Measurements from ENCODE around the gene CCDC3. TPM values are rescaled to one million over a fixed set of nuclear protein-coding genes. Genes with fewer than 3 reads are reported as not detected.

The CCDC3 gene
- total RNA-seq, 4 donors from 2014 or later: 27.8 to 108 (median 74.6) TPM

- no peak for TF ChIP-seq CTCF (IDR thresholded peaks at IDR 0.05)
- no peak for TF ChIP-seq POLR2A (IDR thresholded peaks at IDR 0.05)
- DNase-seq (ENCODE audit: low spot score in 2 of 2): no peak
- intact Hi-C loops (cut with DNase I; ENCODE audit: low total_unique reads): no loop called here
- 68 to 73% methylated on average over 5 of the region's 5 CpGs for WGBS, 2 donors
- H3K4me3 ChIP-seq (ENCODE audit: low read depth, poor library complexity, severe bottlenecking): no peak overlapping the region
These were observed 14.9 kb upstream of the CCDC3 start for GRCh38 chr10:13016426-13016825.

- TF ChIP-seq POLR2A (IDR thresholded peaks at IDR 0.05) (no peak), CTCF (IDR thresholded peaks at IDR 0.05) (no peak)
- H3K4me3 ChIP-seq (ENCODE audit: low read depth, poor library complexity, severe bottlenecking): no peak overlapping the region
- intact Hi-C loops (cut with DNase I; ENCODE audit: low total_unique reads): no loop called here
- 65 to 86% methylated on average over 3 of the region's 3 CpGs for WGBS, 2 donors
- DNase-seq (ENCODE audit: low spot score in 2 of 2): no peak
These were observed 4.5 kb upstream of the CCDC3 start for GRCh38 chr10:13006037-13006436.

- TF ChIP-seq CTCF (IDR thresholded peaks at IDR 0.05) (no peak), POLR2A (IDR thresholded peaks at IDR 0.05) (no peak)
- WGBS, 2 donors: 53 to 73% methylated on average over 3 of the region's 3 CpGs
- no peak for DNase-seq (ENCODE audit: low spot score in 2 of 2)
- intact Hi-C loops (cut with DNase I; ENCODE audit: low total_unique reads): no loop called here
- H3K4me3 ChIP-seq (ENCODE audit: low read depth, poor library complexity, severe bottlenecking): no peak overlapping the region
These were observed 2.2 kb upstream of the CCDC3 start for GRCh38 chr10:13003759-13004158.

GRCh38 chr10:13003004-13003403 is 1.5 kb upstream of the CCDC3 start:
- no peak overlapping the region for H3K4me3 ChIP-seq (ENCODE audit: low read depth, poor library complexity, severe bottlenecking)
- intact Hi-C loops (cut with DNase I; ENCODE audit: low total_unique reads): no loop called here

GRCh38 chr10:13001887-13002212 is 337 bp upstream of the CCDC3 start:
- intact Hi-C loops (cut with DNase I; ENCODE audit: low total_unique reads): no loop called here
- TF ChIP-seq CTCF (IDR thresholded peaks at IDR 0.05): no peak
- TF ChIP-seq POLR2A (IDR thresholded peaks at IDR 0.05): no peak
- no peak overlapping the region for H3K4me3 ChIP-seq (ENCODE audit: low read depth, poor library complexity, severe bottlenecking)
- WGBS, 2 donors: 3% methylated on average over 8 to 9 of the region's 9 CpGs
- no peak for DNase-seq (ENCODE audit: low spot score in 2 of 2)

More at GRCh38 chr10:13003004-13003403, 1.5 kb upstream of the CCDC3 start:
- DNase-seq (ENCODE audit: low spot score in 2 of 2): no peak
- TF ChIP-seq POLR2A (IDR thresholded peaks at IDR 0.05): no peak
- TF ChIP-seq CTCF (IDR thresholded peaks at IDR 0.05): no peak

GRCh38 chr10:13000431-13000830 is 1.1 kb downstream of the CCDC3 start:
- no peak overlapping the region for H3K4me3 ChIP-seq (ENCODE audit: low read depth, poor library complexity, severe bottlenecking)
- TF ChIP-seq CTCF (IDR thresholded peaks at IDR 0.05): no peak
- no peak for TF ChIP-seq POLR2A (IDR thresholded peaks at IDR 0.05)
- DNase-seq (ENCODE audit: low spot score in 2 of 2): no peak
- intact Hi-C loops (cut with DNase I; ENCODE audit: low total_unique reads): no loop called here
- WGBS, 2 donors: 41 to 43% methylated on average over 4 of the region's 4 CpGs
